Measurements from ENCODE around the gene TOX2. TPM values are rescaled to one million over a fixed set of nuclear protein-coding genes. Genes with fewer than 3 reads are reported as not detected.

The TOX2 gene
- total RNA-seq, 1 experiment from 2014 or later = not detected

DNA sequence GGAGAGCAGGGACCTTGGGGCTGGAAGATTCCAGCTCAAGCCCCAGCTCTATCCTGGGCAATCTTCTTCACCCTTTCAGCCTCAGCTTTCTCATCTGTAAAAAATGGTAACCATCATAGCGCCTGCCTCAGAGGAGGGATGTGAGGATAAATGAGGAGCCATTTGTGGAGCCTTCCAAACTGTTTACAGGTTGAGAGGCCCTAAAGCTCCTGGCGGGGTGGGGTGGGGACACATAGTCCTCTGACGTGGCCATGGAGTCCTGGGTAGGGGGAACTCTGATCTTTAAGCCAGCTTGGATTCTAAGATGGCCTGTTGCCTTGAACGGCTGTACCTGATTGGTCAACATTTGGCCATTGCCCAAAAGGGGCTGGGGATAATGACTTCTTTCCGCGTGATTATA, 111.1 kb downstream of the TOX2 start:
- H3K9me3 Mint-ChIP-seq (ENCODE audit: low read depth, unreplicated experiment) = no peaks in the 10 kb centered on the region
- H3K4me1 Mint-ChIP-seq (ENCODE audit: low read depth, unreplicated experiment) = no peaks in the 10 kb centered on the region
- intact Hi-C loops (cut with micrococcal nuclease; ENCODE audit: unreplicated experiment) = no loop called here
- CTCF ChIA-PET = no interaction called here
- no TSS peak for BruUV-seq (replicated peaks)
- H3K4me3 Mint-ChIP-seq (ENCODE audit: low read depth, unreplicated experiment) = no peak overlapping the region
- DNase-seq = no peak
- no peak overlapping the region for H3K27ac Mint-ChIP-seq (ENCODE audit: unreplicated experiment)
- H3K27me3 Mint-ChIP-seq (ENCODE audit: unreplicated experiment) = peaks cover 92% of the 10 kb centered on the region
- H3K36me3 Mint-ChIP-seq (ENCODE audit: insufficient read depth, unreplicated experiment) = no peaks in the 10 kb centered on the region
- TF ChIP-seq, protein P1, sequence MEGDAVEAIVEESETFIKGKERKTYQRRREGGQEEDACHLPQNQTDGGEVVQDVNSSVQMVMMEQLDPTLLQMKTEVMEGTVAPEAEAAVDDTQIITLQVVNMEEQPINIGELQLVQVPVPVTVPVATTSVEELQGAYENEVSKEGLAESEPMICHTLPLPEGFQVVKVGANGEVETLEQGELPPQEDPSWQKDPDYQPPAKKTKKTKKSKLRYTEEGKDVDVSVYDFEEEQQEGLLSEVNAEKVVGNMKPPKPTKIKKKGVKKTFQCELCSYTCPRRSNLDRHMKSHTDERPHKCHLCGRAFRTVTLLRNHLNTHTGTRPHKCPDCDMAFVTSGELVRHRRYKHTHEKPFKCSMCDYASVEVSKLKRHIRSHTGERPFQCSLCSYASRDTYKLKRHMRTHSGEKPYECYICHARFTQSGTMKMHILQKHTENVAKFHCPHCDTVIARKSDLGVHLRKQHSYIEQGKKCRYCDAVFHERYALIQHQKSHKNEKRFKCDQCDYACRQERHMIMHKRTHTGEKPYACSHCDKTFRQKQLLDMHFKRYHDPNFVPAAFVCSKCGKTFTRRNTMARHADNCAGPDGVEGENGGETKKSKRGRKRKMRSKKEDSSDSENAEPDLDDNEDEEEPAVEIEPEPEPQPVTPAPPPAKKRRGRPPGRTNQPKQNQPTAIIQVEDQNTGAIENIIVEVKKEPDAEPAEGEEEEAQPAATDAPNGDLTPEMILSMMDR (IDR thresholded peaks at IDR 0.05; ENCODE audit: unreplicated experiment) = no peak

DNA sequence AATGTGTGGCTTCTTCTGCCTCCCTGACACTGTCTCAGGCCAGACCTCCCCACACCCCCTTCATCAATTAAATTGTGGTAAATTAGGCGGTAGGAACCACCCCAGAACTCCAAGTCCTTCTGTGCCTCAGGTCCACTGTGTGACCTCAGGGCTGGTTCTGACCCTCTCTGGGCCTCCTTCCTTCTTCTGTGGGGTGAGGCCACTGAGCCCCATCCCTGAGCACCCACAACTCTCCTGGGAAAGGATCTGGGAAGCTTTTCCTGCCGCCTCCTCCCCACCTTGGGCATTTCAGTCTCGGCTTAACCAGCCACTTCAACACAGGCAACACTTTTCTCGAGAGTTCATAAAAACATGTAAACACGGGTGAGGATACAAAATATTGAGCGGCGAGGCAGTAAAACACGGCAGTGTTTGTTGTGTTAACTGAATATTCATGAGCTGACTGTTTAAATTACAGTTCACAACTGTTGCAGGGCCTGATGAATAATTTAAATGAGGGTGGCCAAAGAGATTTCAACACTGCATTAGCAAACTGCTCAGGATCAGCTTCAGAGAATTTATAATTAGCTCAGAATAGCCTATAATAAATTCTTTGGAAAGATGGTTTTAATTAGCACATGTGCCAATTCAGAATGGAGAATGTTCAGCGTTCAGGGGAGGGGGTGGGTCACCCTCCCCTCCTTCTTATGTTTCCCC, 112.1 kb downstream of the TOX2 start:
- TF ChIP-seq, protein P1 (IDR thresholded peaks at IDR 0.05; ENCODE audit: unreplicated experiment) = no peak
- Mint-ChIP-seq H3K4me3 (ENCODE audit: low read depth, unreplicated experiment) (no peak overlapping the region), H3K27me3 (ENCODE audit: unreplicated experiment) (peaks cover 92% of the 10 kb centered on the region), H3K4me1 (ENCODE audit: low read depth, unreplicated experiment) (no peaks in the 10 kb centered on the region), H3K27ac (ENCODE audit: unreplicated experiment) (no peak overlapping the region), H3K9me3 (ENCODE audit: low read depth, unreplicated experiment) (no peaks in the 10 kb centered on the region), H3K36me3 (ENCODE audit: insufficient read depth, unreplicated experiment) (no peaks in the 10 kb centered on the region)
- intact Hi-C loops (cut with micrococcal nuclease; ENCODE audit: unreplicated experiment) = no loop called here
- no TSS peak for BruUV-seq (replicated peaks)
- no peak for DNase-seq
- CTCF ChIA-PET = interaction anchor here (0.6 to 0.7 kb wide), 3 partner anchors 91 to 711 kb away, joined by 6 to 7 read pairs (median 7); no protein-coding TSS in a partner anchor

DNA sequence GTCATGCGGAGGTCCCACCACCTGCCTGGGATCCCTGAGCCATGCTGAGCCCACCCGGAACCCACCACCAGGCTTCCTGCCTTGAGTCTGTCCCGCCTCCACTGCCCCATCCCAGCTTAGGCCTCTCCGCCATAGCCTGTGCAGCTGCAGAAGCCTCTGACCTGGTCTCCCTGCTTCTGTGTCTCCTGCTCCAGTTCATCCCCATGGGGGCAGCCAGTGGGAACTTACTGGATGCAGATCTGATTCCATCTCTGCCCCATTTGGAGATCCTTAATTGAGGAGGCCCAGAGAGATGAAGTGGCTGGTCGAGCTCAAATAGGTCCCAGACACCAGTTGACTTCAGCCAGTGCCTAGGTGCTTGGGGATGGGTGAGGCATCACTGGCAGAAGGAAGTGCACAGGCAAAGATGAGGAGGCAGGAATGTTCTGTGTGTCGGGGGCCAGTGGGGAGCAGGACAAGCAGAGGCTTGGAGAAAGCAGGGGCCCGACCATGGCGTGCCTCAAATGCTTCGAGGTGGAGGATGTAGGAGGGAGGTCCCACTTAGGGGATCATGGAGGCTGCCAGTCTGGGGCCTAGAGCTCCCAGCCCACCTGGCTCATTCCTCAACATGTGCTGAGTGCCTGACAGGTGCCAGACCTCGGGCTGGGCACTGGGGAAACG, 112.8 kb downstream of the TOX2 start:
- Mint-ChIP-seq H3K4me1 (ENCODE audit: low read depth, unreplicated experiment) (no peaks in the 10 kb centered on the region), H3K4me3 (ENCODE audit: low read depth, unreplicated experiment) (no peak overlapping the region), H3K9me3 (ENCODE audit: low read depth, unreplicated experiment) (no peaks in the 10 kb centered on the region), H3K27me3 (ENCODE audit: unreplicated experiment) (peaks cover 92% of the 10 kb centered on the region), H3K27ac (ENCODE audit: unreplicated experiment) (no peak overlapping the region), H3K36me3 (ENCODE audit: insufficient read depth, unreplicated experiment) (no peaks in the 10 kb centered on the region)
- CTCF ChIA-PET = interaction anchor here (0.6 to 0.7 kb wide), 3 partner anchors 91 to 712 kb away, joined by 6 to 7 read pairs (median 7); no protein-coding TSS in a partner anchor
- no TSS peak for BruUV-seq (replicated peaks)
- TF ChIP-seq, protein P1 (IDR thresholded peaks at IDR 0.05; ENCODE audit: unreplicated experiment) = no peak
- DNase-seq = no peak
- intact Hi-C loops (cut with micrococcal nuclease; ENCODE audit: unreplicated experiment) = no loop called here

DNA sequence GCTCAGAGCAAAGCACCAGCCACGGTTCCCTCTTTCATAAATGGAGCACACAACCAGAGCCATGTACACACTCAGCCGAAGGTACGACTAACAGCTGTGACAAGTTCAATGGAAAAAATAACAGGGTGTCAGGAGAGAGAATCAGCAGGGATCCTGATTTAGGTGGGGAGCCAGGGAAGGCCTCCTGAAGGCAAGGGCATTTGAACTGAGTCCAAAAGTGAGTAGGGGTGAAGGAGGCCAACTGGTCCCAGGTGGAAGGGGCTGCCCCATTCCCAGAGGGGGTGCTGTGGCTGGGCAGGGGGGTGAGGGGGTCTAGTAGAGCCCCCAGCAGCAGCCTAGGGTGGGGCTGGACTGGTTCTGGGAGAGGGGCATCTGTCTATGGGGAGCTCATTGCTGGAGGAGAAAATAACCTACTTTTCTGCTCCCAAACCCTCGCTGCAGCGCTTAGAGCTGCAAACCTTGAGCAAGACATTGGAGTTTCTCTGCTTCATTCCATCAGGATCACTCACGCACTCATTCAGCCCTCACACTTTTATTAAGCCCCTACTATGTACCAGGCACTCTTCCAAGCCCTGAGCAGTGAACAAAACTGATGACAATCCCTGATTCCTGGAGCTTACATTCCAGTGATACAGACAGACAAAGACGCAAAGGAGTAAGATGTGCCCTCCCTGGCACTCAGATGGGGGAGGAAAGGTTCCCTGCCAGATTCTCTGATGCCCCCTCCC, 113.5 kb downstream of the TOX2 start:
- Mint-ChIP-seq H3K4me1 (ENCODE audit: low read depth, unreplicated experiment) (no peaks in the 10 kb centered on the region), H3K27me3 (ENCODE audit: unreplicated experiment) (peaks cover 92% of the 10 kb centered on the region), H3K36me3 (ENCODE audit: insufficient read depth, unreplicated experiment) (no peaks in the 10 kb centered on the region), H3K4me3 (ENCODE audit: low read depth, unreplicated experiment) (no peak overlapping the region), H3K27ac (ENCODE audit: unreplicated experiment) (no peak overlapping the region), H3K9me3 (ENCODE audit: low read depth, unreplicated experiment) (no peaks in the 10 kb centered on the region)
- no peak for DNase-seq
- no TSS peak for BruUV-seq (replicated peaks)
- TF ChIP-seq, protein P1 (IDR thresholded peaks at IDR 0.05; ENCODE audit: unreplicated experiment) = no peak
- intact Hi-C loops (cut with micrococcal nuclease; ENCODE audit: unreplicated experiment) = no loop called here
- CTCF ChIA-PET = no interaction called here
